Renal cortex interstitium (tissue), 11 donors: ENCODE measurements around the gene GPA33. TPM values are rescaled to one million over a fixed set of nuclear protein-coding genes. Genes with fewer than 3 reads are reported as not detected.
A peak's percentile ranks its signal among the peaks of the same experiment; 100 is the strongest.

Experiments
- DNase-seq, 11 donors: peaks; one replicate each; pipeline ENCODE4 v3.0.0-alpha.2; 2013; ENCODE audit warnings: low read depth in 9 of 11, low spot score in 4 of 11; ENCODE audit errors: extremely low read depth in 1 of 11
- polyA plus RNA-seq, 3 donors: library from polyadenylated mRNA; unstranded; fragments of 120-200 nt; gene quantifications; one replicate each; pipeline ENCODE4 v1.2.1, GENCODE V29; 2013; ENCODE audit not compliant: insufficient read length in 3 of 3

GPA33 gene
- polyA plus RNA-seq, 3 donors = 0.83 to 1.1 (median 1.0) TPM

GRCh38 chr1:167120899-167121298 lies 30.7 kb upstream of the GPA33 start:
- no peak for DNase-seq

GRCh38 chr1:167119696-167120095 lies 29.5 kb upstream of the GPA33 start:
- no peak for DNase-seq

- DNase-seq = no peak
Measured at GRCh38 chr1:167118188-167118587, 28.0 kb upstream of the GPA33 start.

- no peak for DNase-seq
Measured at GRCh38 chr1:167117225-167117624, 27.0 kb upstream of the GPA33 start.

GRCh38 chr1:167116174-167116573 lies 26.0 kb upstream of the GPA33 start:
- DNase-seq = no peak

GRCh38 chr1:167115655-167116054 lies 25.5 kb upstream of the GPA33 start:
- no peak for DNase-seq

GRCh38 chr1:167114725-167115124 lies 24.5 kb upstream of the GPA33 start:
- no peak for DNase-seq

- DNase-seq = no peak
Measured at GRCh38 chr1:167111868-167112709, 21.9 kb upstream of the GPA33 start.

- no peak for DNase-seq
Measured at GRCh38 chr1:167110586-167110985, 20.4 kb upstream of the GPA33 start.

GRCh38 chr1:167109125-167109524 lies 18.9 kb upstream of the GPA33 start:
- DNase-seq = no peak

GRCh38 chr1:167107456-167107855 lies 17.3 kb upstream of the GPA33 start:
- DNase-seq = no peak

GRCh38 chr1:167106119-167106461 lies 15.9 kb upstream of the GPA33 start:
- no peak for DNase-seq

- DNase-seq = peak in 5 of 11 donors; percentile 20 to 36 (median 30)
Measured at GRCh38 chr1:167105271-167106118, 15.3 kb upstream of the GPA33 start.

GRCh38 chr1:167104256-167104633 lies 14.1 kb upstream of the GPA33 start:
- no peak for DNase-seq

GRCh38 chr1:167102906-167103573 lies 12.9 kb upstream of the GPA33 start:
- DNase-seq = no peak

GRCh38 chr1:167101754-167102153 lies 11.6 kb upstream of the GPA33 start:
- no peak for DNase-seq

- DNase-seq = no peak
Measured at GRCh38 chr1:167100730-167101129, 10.6 kb upstream of the GPA33 start.

- no peak for DNase-seq
Measured at GRCh38 chr1:167099851-167100250, 9.7 kb upstream of the GPA33 start.

- DNase-seq = no peak
Measured at GRCh38 chr1:167095368-167095767, 5.2 kb upstream of the GPA33 start.

GRCh38 chr1:167094690-167095089 lies 4.5 kb upstream of the GPA33 start:
- no peak for DNase-seq
